RPMI8226 (cell line): ENCODE results near the gene TTC4.

ENCODE experiments used
- DNase-seq: peaks from one replicate; pipeline ENCODE4 v3.0.0-alpha.2; 2015

Gene TTC4

GRCh38 chr1:54706419-54706818 is 9.2 kb upstream of the TTC4 start:
- no peak for DNase-seq

GRCh38 chr1:54708385-54708784 is 7.3 kb upstream of the TTC4 start:
- DNase-seq, result no peak

- no peak for DNase-seq
These were observed 5.9 kb upstream of the TTC4 start for GRCh38 chr1:54709547-54710292.

- no peak for DNase-seq
These were observed 5.2 kb upstream of the TTC4 start for GRCh38 chr1:54710434-54710833.

- no peak for DNase-seq
These were observed 4.8 kb upstream of the TTC4 start for GRCh38 chr1:54710841-54711240.

- no peak for DNase-seq
These were observed 4.1 kb upstream of the TTC4 start for GRCh38 chr1:54711536-54711935.

- no peak for DNase-seq
These were observed 674 bp upstream of the TTC4 start for GRCh38 chr1:54714881-54715492.

GRCh38 chr1:54716299-54717047 is 812 bp downstream of the TTC4 start:
- DNase-seq, result no peak

- DNase-seq, result no peak
These were observed 6.1 kb downstream of the TTC4 start for GRCh38 chr1:54721719-54722118.

- DNase-seq, result no peak
These were observed 8.3 kb downstream of the TTC4 start for GRCh38 chr1:54723985-54724384.

GRCh38 chr1:54724771-54725170 is 9.1 kb downstream of the TTC4 start:
- DNase-seq, result no peak

GRCh38 chr1:54728027-54728426 is 12.4 kb downstream of the TTC4 start:
- DNase-seq, result no peak

- no peak for DNase-seq
These were observed 21.0 kb downstream of the TTC4 start for GRCh38 chr1:54736685-54737084.

- no peak for DNase-seq
These were observed 22.6 kb downstream of the TTC4 start for GRCh38 chr1:54738244-54738643.

GRCh38 chr1:54741531-54741930 is 25.9 kb downstream of the TTC4 start:
- DNase-seq, result no peak

GRCh38 chr1:54742282-54742681 is 26.6 kb downstream of the TTC4 start:
- DNase-seq, result no peak

- DNase-seq, result no peak
These were observed 28.0 kb downstream of the TTC4 start for GRCh38 chr1:54743416-54744226.

- DNase-seq, result no peak
These were observed 29.0 kb downstream of the TTC4 start for GRCh38 chr1:54744696-54745095.

GRCh38 chr1:54745274-54745673 is 29.6 kb downstream of the TTC4 start:
- DNase-seq, result no peak

- DNase-seq, result no peak
These were observed 30.2 kb downstream of the TTC4 start for GRCh38 chr1:54745864-54746263.

- DNase-seq, result no peak
These were observed 32.6 kb downstream of the TTC4 start for GRCh38 chr1:54748094-54748835.

GRCh38 chr1:54750596-54750995 is 34.9 kb downstream of the TTC4 start:
- DNase-seq, result no peak
